GM21737 (cell line): Measurements from ENCODE around the gene PYCARD.
"Not testable (repeated sequence)": the region's sequence is repeated elsewhere in the genome, so short reads cannot be mapped to it uniquely, and the experiment has no call there.

Experiments used
- ATAC-seq: cut with Tn5 transposase; IDR thresholded peaks from one replicate; pipeline ENCODE4 v1.9.1; 2021; ENCODE audit warnings: mild to moderate bottlenecking, moderate library complexity; ENCODE audit not compliant: unreplicated experiment

The PYCARD gene

DNA sequence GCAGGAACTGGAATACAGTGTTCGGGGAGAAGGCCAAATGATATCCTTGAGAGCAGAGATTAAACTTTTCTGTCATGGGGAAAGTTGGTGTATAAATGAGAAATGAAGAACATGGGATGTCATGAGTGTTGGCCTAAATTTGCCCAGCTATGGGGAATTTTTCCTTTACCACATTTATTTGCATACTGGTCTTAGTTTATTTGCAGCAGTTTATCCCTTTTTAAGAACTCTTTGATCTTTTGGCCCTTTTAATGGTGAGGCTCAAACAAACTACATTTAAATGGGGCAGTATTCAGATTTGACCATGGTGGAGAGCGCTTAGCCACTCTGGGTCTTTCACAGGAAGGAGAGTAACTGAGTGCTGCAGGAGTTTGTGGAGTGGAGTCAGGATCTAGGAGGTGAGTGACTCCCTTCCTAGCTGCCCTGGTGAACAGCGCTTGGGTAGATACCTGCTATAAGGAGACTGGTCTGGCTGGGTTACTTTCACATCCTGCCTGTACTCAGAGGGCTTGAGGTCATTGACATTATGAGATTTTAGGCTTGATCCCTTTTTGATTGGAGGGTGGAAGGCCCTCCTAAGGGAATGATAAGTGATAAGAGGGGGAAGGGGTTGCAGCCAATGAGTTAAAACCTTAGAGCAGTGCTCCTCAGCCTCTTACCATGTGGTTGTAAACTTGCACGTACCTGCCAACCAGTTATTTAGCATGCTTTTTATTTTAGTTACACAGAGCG, 10.7 kb downstream of the PYCARD start:
- ATAC-seq: no peak

DNA sequence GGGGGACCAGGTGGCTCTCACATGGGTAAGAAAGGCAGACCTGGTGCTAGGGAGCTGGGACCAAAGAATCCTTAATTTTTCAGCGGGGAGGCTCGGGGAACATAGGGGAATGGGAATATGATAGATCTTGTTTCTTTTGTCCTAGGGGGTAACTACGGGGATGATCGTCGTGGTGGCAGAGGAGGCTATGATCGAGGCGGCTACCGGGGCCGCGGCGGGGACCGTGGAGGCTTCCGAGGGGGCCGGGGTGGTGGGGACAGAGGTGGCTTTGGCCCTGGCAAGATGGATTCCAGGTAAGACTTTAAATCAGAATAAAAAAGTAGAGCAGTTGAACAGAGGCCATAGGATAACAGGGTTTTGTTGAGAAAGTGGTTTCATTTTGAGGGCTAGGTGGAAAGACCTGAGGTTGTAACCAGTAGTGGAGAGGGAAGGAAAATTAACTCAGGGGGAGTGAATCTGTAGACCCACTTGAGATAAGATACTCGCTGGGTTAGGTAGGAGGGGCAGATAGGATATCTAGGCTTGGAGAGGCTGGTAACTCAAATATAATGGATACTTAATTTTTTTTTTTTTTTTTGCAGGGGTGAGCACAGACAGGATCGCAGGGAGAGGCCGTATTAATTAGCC, 11.6 kb downstream of the PYCARD start:
- no peak for ATAC-seq

DNA sequence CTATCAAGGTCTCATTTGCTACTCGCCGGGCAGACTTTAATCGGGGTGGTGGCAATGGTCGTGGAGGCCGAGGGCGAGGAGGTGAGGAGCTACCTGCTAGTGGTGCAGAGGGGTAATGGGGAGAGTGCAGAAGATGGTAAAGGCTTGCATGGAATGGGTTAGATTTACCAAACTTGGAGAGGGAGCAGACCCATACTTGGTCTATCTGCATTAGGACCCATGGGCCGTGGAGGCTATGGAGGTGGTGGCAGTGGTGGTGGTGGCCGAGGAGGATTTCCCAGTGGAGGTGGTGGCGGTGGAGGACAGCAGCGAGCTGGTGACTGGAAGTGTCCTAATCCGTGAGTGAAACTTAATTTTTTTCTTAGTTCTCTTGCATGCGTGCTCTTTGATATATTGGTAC, 12.5 kb downstream of the PYCARD start:
- ATAC-seq: no peak

DNA sequence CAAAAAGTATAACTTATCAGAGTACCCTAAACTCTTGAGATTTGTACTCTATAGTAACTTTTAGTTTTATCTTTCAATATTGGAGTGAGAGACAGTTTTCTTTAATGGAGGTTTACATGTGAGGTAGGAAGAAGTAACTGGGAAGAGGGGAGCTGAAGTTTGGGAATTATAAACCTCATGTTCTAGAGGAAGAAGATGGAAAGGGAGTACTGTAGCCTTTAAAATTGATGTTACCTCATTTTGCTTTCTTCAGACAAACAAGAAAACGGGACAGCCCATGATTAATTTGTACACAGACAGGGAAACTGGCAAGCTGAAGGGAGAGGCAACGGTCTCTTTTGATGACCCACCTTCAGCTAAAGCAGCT, 13.2 kb downstream of the PYCARD start:
- no peak for ATAC-seq

DNA sequence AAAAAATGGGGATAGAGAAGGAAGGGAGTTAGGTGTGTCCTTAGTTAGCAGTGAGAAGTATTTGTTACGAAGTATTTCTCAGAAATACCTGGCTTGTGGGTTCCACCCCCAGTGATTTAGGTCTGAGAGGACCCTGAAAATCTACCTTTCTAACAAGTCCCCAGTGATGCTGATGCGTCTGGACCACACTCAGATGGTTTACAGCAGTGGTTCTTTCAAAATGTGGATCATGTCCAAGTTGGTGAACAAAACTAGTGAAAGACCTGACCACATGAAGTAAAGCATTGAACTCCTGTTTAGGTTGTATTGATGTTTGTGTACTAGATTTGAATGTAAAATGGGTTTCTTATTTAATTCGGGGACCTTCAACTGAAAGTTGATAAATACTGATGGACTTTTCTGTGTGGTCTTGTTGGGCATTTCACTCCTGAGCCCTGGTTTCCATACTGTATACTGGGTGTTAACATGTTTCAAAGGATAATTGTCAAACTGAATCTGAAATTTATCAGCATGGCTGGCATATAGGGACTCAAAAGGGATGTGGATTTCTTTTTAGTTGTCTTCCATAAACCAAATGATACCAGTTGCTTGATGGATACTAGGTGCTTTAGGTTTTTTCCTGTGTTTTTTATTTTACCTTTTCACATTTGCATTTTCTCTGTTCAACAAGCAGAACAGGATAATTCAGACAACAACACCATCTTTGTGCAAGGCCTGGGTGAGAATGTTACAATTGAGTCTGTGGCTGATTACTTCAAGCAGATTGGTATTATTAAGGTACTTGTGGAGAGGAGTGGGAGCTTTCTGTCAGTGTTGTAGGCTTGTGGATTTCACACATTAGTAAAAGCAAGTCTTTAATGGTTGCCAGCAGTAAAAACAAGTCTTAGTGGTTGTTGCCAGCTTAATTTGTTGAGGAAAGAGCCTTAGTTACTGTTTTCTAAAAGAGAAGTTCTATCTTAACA, 13.8 kb downstream of the PYCARD start:
- no peak for ATAC-seq

DNA sequence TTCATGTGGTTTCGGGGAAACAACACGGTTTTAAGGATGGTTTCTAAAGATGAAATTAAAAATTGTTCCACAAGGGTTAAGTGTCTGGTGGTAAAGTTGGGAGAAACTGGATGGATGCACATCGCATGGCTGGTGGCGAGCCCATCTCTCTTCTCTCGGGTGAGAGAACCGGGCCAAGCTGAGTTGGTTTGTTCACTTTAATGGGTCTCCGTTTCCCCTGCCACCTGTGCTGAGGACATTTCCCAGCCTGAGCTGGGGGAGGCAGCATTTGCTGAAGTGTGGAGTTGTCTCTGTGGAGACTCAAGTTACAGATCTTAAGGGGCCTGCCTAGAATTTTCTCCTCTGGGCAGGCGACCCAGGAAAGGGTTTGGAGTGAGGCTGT, 14.8 kb downstream of the PYCARD start:
- no peak for ATAC-seq

DNA sequence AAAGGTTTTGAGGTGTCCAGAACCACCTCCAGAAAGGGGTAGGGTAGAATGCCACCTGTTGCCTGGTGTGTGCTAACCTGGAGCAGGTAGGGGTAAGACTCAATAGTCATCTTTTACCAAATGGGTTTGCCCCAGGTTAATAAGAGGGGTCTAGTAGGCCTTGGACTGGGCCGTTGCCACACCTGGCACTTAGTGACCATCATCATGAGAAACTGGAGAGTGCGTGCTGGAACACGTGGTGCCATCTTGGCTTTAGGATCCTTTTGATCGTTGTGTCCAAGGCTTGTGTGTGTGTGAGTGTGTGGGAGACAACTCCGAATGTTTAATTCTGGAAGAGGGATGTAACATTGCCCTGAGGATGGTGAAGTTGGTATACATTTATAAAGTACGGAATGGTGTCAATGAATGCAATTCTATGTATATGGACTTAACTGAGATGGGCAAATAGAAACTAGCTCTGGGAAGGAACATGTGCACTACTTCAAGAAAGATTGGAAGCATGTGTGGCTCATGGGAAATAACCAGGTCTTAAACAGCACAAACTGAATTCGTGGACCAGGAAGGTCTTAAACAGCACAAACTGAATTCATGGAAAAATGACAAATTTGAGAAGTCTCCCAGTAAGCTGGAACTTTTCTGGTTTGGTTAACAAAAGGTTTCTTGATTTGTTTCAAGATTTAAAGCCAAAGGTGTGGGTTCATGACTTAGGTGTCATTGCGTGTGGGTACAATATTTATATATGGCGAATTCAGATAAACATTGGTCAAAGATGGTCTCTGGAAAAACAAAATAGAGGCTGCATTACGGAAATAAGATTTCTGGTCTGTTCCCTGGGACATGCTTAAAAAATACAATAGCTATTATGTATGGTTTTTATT, 15.4 kb downstream of the PYCARD start:
- ATAC-seq: no peak

DNA sequence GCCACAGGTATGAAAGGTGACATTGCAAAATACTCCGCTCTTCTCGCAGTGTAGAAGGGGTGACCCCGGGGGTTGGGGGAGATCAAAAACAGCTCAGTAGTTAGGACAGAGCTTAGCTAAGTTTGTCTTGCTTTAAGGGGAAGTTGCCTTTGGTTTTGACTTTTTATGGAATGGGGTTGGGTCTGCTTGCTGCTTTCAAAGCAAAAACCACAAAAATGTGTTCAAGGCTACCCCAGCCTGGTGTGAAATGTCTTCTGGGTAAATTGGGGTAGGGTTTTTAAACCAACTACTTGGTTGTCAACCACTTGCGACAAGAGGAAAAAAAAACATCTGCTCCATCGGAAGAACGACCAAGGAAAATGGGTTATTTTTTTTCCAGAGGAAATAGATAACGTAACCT, 16.4 kb downstream of the PYCARD start:
- no peak for ATAC-seq

DNA sequence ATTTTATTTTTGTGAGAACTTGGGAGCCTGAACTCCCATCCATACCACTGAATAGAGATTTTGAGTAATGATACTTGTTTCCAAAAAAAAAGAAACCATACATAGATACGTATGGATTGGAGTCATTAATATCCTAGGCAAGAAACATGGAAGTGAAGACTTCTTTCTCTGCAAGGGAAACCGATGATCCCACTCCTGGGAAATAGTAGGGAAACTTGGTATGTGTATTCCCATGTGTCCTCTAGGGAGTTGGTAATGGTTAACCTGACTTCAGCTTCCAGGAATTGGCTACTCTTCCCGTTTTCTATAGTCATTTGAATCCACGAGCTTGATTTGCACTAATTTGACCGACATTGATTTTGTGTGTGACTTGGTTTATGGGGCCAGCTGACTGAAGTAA, 17.2 kb downstream of the PYCARD start:
- no peak for ATAC-seq

DNA sequence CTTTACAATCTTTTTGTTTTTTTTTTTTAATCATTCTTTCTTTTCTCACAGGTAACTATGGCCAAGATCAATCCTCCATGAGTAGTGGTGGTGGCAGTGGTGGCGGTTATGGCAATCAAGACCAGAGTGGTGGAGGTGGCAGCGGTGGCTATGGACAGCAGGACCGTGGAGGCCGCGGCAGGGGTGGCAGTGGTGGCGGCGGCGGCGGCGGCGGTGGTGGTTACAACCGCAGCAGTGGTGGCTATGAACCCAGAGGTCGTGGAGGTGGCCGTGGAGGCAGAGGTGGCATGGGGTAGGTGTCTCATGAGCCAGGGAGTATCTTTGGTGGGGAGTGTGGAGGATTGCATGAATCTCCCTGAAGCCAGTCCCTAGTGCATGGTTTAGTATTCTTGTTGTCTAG, 17.7 kb downstream of the PYCARD start:
- no peak for ATAC-seq

DNA sequence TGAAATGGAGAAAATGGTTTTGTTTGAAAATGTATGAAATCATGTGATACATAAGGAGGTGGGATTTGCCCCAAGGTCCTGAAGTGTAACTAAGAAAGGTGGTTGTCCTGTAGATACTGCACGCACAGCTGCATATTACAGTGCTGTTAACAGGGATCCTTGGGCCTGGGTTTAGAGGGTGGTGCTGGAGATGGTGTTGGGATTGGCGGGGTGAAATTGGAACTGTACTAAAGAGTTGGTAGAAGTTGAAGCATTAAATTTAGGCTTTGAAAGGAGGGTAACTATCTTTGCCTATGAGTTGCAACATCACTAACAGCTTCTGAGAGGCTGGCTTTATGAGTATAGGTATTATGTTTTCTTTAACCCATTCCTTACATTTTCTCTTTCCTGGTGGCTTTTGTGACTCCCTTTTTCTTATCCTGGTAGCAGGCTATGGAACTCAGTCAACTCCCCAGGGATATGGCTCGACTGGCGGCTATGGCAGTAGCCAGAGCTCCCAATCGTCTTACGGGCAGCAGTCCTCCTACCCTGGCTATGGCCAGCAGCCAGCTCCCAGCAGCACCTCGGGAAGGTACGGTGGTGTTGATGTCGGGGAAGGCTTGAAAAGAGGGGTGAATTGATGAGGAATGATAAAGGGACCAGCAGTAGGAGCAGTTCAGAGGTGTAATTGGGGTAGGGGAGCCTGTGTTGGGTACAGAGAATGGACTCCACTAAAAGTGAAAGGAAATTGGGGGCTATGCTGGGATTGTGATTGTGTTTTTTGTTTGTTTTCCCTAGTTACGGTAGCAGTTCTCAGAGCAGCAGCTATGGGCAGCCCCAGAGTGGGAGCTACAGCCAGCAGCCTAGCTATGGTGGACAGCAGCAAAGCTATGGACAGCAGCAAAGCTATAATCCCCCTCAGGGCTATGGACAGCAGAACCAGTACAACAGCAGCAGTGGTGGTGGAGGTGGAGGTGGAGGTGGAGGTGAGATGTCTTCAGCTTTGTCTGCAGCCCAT, 18.8 kb downstream of the PYCARD start:
- no peak for ATAC-seq

DNA sequence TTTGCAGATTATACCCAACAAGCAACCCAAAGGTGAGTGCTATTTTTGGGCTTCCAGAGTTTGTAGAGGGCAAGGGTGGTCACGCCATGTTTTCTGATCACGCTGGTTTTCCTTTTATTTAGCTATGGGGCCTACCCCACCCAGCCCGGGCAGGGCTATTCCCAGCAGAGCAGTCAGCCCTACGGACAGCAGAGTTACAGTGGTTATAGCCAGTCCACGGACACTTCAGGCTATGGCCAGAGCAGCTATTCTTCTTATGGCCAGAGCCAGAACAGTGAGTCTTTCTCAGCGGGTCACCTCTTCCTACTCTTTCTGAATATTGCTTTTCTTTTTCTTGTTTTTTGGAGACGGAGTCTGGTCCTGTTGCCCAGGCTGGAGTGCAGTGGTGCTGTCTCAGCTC, 20.2 kb downstream of the PYCARD start:
- no peak for ATAC-seq

DNA sequence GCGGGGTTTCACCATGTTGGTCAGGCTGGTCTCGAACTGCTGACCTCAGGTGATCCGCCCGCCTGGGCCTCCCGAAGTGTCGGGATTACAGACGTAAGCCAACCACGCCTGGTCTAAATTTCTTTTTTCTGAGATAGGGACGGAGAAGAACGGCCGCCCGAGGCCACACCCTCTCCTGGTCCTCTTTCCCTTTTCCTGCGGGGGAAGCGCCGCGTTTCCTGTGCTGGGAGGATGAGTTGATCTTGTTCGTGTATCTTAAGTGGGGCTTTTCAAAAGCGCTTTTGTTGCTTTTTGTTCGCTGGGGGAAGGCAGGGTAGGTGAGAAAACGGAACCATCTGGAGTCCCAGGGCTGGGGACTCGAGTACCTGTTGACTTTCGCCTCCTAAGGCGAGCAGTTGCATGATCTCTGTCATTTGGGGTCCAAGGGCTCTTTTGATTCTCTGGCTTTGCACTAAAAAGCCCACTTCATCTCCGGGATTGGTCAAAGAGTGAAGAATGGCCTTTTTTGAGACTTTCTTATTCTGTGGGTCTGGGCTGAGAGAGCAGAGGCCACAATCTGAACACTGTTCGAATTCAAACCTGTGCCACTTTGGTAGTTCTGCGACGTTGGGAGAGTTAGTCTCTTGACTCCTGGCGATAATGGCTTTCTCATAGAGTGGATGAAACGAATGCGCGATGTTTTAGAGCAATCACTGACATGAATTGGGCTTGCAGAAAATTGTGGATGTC, 21.3 kb downstream of the PYCARD start:
- no peak for ATAC-seq

DNA sequence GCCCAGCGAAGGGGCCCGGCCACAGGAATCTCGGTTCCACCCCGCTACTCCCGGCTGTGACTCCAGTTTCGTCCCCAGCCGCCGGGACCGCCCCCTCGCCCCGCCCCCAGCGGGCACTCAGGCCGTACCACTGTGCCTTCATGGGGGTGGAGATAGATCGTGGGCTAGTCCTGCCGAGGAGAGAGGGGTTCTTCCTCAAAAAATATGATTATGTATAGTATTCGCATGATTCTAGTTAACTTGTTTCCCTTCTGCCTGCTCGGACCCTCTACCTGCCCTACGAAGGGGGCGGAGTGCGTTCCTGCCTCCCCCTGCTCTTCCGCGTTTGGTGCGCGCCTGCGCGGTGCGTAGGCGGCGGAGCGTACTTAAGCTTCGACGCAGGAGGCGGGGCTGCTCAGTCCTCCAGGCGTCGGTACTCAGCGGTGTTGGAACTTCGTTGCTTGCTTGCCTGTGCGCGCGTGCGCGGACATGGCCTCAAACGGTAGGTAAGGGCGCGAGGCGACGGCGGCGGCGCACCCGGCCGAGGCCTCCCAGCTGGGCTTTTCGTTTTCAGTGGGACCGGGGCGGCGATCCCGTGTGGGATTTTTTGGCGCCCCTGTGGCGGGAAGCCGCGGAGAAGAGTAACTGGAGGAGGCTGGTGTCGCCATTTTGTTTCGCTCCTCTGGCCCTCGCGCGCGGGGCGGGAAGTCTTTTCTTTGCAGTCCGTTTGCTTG, 22.7 kb downstream of the PYCARD start, which contains the start of gene FUS:
Gene FUS, plus strand, starts transcription at position 393 of the 713 bp plus-strand sequence. Its CDS starts 76 bp downstream, at position 469.
- ATAC-seq: peak; percentile 56

DNA sequence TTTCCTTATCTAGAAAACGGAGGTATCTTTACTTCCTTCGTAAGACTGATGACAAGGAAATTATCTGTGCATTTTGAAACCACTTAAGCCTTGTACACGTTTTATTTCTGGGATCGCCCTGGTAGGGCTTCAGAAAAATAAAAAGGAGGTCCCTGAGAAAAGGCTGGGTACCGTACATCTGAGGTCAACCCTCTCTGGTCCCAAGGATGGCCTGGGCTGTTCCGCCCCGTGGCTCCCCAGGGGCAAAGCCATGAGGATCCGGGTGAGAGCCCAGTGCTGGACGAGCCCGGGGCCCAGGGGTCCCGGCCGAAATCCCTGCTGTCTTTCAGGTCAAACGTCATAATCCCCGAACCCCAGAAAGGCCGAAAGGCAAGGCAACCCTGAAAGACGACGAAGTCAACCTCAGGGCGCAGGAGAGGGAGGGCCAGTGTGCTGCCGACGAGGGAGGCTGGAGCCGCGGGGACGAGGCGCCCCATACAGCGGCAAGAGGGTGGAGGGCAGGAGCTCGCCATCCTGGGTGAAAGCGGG, 23.3 kb downstream of the PYCARD start:
- ATAC-seq: peak; percentile 2

DNA sequence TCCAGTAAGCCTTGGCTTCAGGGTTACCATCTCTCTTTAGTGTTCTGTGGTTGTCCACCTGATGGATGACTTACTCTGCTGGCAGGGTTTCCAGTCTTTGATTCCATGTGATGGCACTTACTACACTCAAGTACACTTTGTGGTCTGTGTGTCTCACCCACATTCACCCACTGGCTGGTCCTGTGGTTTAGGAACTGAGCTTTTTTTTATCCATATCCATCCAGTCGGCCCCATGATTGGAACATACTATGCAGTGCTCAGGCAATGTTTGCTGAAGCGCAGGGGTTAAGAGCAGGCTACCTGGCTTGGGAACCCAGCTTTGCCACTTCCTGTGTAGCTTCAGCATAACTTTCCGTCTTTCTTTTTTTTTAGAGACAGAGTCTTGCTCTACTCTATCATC, 25.4 kb downstream of the PYCARD start:
- ATAC-seq: no peak

DNA sequence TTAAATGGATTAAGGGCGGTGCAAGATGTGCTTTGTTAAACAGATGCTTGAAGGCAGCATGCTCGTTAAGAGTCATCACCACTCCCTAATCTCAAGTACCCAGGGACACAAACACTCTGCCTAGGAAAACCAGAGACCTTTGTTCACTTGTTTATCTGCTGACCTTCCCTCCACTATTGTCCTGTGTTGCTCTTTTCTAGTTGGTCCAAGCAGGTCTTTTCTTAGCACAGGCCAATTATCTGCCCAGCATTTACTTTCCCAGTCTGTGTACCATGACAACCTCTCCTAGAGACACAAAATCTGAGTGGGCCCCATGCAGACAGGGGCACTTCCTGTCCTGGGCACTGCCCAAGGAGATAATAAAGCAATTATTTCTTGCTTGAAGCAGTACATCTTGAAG, 32.5 kb downstream of the PYCARD start:
- ATAC-seq: not testable (repeated sequence)

DNA sequence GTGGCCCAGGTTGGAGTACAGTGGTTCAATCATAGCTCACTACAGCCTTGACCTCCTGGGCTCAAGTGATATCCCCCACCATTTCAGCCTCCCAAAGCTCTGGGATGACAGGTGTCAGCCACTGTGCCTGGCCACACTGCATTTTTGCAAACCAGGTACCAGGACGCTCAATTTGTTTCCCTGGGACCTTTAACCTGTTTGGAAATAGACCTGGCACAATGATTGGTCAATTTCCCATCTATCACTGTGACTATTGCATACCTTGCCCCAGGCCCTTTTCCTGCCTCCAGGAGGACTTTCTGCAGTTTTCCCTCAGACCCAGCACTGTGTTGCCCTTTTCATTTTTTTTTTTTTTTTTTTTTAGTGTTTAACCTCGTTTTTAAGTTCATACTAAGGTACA, 33.7 kb downstream of the PYCARD start:
- no peak for ATAC-seq
